ENCODE measurements around the gene TMEM186.
"Not testable (repeated sequence)": the region's sequence is repeated elsewhere in the genome, so short reads cannot be mapped to it uniquely, and the experiment has no call there.

Gene TMEM186

DNA sequence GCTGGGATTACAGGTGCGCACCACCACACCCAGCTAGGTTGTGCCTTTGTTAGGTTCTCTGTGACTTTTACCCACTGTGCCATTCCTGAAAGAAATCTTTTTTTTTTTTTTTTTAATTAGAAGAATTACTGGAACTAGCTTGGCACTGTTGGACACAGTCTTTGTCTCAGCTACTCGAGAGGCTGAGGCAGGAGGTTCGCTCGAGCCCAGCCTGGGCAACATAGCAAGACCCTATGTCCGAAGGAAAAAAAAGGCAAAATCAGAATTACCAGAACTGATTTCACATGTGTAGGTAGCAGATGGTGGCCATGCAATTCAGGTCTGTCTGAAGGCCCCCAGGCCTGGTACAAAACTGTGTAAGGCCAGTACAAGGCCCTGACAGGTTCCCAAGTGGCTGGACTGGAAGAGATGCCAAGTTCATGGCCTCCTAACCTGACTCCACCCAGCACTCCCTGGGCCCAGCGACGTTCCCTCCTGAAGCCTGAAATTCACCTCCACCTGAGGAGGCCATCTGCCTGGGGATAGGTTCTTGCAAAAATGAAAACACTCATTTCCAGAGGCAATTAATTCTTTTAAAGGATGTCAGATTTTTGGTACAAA, 48.4 kb upstream of the TMEM186 start:
- H3K36me3 ChIP-seq (replicated peaks; ENCODE audit: low read depth, low read length): peaks cover 32% of the 10 kb centered on the region
- no peak overlapping the region for H3K4me3 ChIP-seq (ENCODE audit: low read length)
- H3K9me3 ChIP-seq (ENCODE audit: insufficient read depth, low read length): no peaks in the 10 kb centered on the region
- H3K79me2 ChIP-seq (ENCODE audit: low read length): peaks cover 12% of the 10 kb centered on the region
- H3K27me3 ChIP-seq (ENCODE audit: low read depth, low read length): no peaks in the 10 kb centered on the region
- H3K4me2 ChIP-seq (ENCODE audit: low read length): no peak overlapping the region
- no peak overlapping the region for H2AFZ ChIP-seq (ENCODE audit: low read depth, low read length)
- no peak overlapping the region for H3K9ac ChIP-seq (ENCODE audit: low read length)
- H4K20me1 ChIP-seq (ENCODE audit: insufficient read depth, low read length): peaks cover 8% of the 10 kb centered on the region; the same call in 1 of the 2 replicates
- no peaks in the 10 kb centered on the region for H3K4me1 ChIP-seq (ENCODE audit: low read length)
- TF ChIP-seq EZH2phosphoT487 (IDR thresholded peaks at IDR 0.05; ENCODE audit: low read depth): no peak
- TF ChIP-seq, protein P1, sequence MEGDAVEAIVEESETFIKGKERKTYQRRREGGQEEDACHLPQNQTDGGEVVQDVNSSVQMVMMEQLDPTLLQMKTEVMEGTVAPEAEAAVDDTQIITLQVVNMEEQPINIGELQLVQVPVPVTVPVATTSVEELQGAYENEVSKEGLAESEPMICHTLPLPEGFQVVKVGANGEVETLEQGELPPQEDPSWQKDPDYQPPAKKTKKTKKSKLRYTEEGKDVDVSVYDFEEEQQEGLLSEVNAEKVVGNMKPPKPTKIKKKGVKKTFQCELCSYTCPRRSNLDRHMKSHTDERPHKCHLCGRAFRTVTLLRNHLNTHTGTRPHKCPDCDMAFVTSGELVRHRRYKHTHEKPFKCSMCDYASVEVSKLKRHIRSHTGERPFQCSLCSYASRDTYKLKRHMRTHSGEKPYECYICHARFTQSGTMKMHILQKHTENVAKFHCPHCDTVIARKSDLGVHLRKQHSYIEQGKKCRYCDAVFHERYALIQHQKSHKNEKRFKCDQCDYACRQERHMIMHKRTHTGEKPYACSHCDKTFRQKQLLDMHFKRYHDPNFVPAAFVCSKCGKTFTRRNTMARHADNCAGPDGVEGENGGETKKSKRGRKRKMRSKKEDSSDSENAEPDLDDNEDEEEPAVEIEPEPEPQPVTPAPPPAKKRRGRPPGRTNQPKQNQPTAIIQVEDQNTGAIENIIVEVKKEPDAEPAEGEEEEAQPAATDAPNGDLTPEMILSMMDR (IDR thresholded peaks at IDR 0.05; ENCODE audit: low read depth, low read length): no peak
- H3K27ac ChIP-seq (ENCODE audit: low read length): no peak overlapping the region

DNA sequence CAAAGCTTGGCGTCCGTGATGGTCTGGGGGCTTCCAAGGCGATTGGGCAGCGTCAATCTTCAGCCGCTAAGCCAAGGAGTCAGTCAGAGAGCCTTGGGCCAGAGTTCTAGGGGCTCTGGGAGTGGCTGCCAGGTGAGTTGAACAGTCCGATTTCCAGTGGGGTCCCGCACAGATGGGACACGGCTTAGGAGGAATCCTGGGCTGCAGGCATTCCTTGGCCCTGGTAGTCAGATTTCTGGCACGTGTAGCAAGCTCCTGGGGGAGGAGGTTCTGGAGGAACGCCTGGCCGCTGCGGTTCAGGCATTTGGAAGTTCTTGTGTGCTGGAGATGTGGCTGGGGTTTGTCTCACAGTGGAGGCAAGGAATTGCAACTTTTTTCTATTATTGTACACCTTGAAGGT, 45.9 kb upstream of the TMEM186 start:
- not testable (repeated sequence) for H3K9me3 ChIP-seq (ENCODE audit: insufficient read depth, low read length); H3K4me3 ChIP-seq (ENCODE audit: low read length); H3K4me1 ChIP-seq (ENCODE audit: low read length); H3K27ac ChIP-seq (ENCODE audit: low read length); H3K9ac ChIP-seq (ENCODE audit: low read length); H3K36me3 ChIP-seq (replicated peaks; ENCODE audit: low read depth, low read length); H2AFZ ChIP-seq (ENCODE audit: low read depth, low read length); H3K27me3 ChIP-seq (ENCODE audit: low read depth, low read length); H3K4me2 ChIP-seq (ENCODE audit: low read length)
- Histone ChIP-seq H4K20me1 (ENCODE audit: insufficient read depth, low read length) (peaks cover 12% of the 10 kb centered on the region; the same call in 1 of the 2 replicates), H3K79me2 (ENCODE audit: low read length) (peaks cover 26% of the 10 kb centered on the region)

DNA sequence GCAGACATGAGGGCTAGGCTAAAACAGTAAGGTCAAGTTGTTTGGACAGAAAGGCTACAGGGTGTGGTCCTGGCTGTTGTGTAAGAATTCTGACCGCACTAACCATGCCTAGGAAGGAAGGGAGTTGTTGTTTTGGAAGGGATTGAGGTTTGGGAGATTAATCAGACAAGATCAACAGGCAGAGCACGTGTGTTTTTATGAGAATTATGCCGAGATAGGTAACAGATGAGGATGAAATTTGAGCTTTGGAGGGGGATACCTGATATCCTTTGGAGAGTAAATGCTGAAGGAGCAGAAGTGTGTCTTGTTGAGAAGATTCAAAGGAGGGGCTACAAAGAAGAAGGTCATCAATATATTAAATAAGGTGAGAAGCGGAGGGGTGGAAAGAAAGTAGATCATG, 44.6 kb upstream of the TMEM186 start:
- not testable (repeated sequence) for H3K4me2 ChIP-seq (ENCODE audit: low read length); H3K4me1 ChIP-seq (ENCODE audit: low read length); H3K9me3 ChIP-seq (ENCODE audit: insufficient read depth, low read length); H3K9ac ChIP-seq (ENCODE audit: low read length); H3K36me3 ChIP-seq (replicated peaks; ENCODE audit: low read depth, low read length); H3K4me3 ChIP-seq (ENCODE audit: low read length); H3K27me3 ChIP-seq (ENCODE audit: low read depth, low read length); H2AFZ ChIP-seq (ENCODE audit: low read depth, low read length); H3K27ac ChIP-seq (ENCODE audit: low read length)
- Histone ChIP-seq H3K79me2 (ENCODE audit: low read length) (peaks cover 26% of the 10 kb centered on the region), H4K20me1 (ENCODE audit: insufficient read depth, low read length) (peaks cover 12% of the 10 kb centered on the region; the same call in 1 of the 2 replicates)

DNA sequence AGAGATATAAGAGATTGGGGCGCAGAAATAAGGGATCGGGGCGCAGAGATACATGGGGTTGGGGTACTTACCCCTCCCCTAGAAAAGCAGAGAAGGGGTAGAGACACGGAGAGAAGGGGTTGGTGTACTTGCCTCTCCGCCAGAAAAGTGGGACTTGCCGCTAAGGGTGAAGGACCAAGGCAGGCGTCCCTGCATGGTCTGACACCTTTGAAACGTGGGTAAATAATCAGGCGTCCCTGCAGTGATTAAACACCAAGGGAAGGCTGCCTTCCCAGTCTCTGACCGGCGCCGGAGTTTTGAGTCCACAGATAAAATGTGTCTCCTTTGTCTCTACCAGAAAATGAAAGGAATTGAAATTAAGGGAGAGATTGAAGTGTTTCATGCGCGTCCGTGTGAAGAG, 40.2 kb upstream of the TMEM186 start:
- not testable (repeated sequence) for H3K4me2 ChIP-seq (ENCODE audit: low read length); H3K4me3 ChIP-seq (ENCODE audit: low read length); H3K36me3 ChIP-seq (replicated peaks; ENCODE audit: low read depth, low read length); H3K4me1 ChIP-seq (ENCODE audit: low read length); H3K27ac ChIP-seq (ENCODE audit: low read length); H3K27me3 ChIP-seq (ENCODE audit: low read depth, low read length); H2AFZ ChIP-seq (ENCODE audit: low read depth, low read length); H3K9me3 ChIP-seq (ENCODE audit: insufficient read depth, low read length); H3K9ac ChIP-seq (ENCODE audit: low read length); H4K20me1 ChIP-seq (ENCODE audit: insufficient read depth, low read length)
- H3K79me2 ChIP-seq (ENCODE audit: low read length): peaks cover 26% of the 10 kb centered on the region

DNA sequence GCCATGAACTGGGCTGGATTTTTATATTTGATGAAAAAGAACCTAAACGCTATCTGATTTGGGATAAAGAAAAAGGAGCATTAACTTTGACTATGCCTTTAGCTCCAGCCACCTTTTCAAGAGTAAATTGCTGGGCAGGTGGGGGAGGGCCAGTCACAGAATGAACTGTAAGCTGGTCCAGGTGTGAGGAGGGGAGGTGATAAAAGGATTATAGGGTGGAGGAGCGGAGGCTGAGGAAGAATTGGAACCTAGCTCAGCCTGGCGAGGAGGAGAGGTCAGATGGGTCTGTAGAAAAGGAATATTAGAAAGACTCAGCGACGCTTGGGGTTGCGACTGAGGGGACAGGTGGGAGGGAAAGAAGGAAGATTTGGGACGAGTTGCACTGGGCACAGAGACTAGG, 39.4 kb upstream of the TMEM186 start:
- H3K9me3 ChIP-seq (ENCODE audit: insufficient read depth, low read length); H2AFZ ChIP-seq (ENCODE audit: low read depth, low read length); H3K4me2 ChIP-seq (ENCODE audit: low read length); H3K27ac ChIP-seq (ENCODE audit: low read length); H4K20me1 ChIP-seq (ENCODE audit: insufficient read depth, low read length); H3K27me3 ChIP-seq (ENCODE audit: low read depth, low read length); H3K4me3 ChIP-seq (ENCODE audit: low read length); H3K9ac ChIP-seq (ENCODE audit: low read length); H3K4me1 ChIP-seq (ENCODE audit: low read length); H3K36me3 ChIP-seq (replicated peaks; ENCODE audit: low read depth, low read length): not testable (repeated sequence)
- H3K79me2 ChIP-seq (ENCODE audit: low read length): peaks cover 34% of the 10 kb centered on the region

DNA sequence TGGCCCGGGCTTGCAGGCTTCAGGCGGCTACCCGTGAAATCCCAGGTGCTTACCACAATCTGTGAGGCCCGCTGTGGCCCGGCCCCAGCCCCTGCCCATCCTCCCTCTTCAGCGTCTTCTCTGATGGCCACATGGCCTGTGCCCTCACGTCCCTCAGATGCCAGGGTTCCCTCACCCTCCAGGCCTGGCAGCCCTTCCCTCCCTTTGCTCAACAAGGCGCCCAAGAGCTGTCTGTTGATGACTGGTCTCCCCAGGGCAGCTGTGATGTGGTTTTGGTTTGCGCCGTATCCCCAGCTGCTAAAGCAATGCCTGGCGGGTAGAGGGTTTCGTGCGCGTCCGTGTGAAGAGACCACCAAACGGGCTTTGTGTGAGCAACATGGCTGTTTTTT, 35.3 kb upstream of the TMEM186 start:
- H3K9ac ChIP-seq (ENCODE audit: low read length): no peak overlapping the region
- no peak overlapping the region for H2AFZ ChIP-seq (ENCODE audit: low read depth, low read length)
- H3K4me3 ChIP-seq (ENCODE audit: low read length): no peak overlapping the region
- no peaks in the 10 kb centered on the region for H4K20me1 ChIP-seq (ENCODE audit: insufficient read depth, low read length)
- no peaks in the 10 kb centered on the region for H3K9me3 ChIP-seq (ENCODE audit: insufficient read depth, low read length)
- H3K27me3 ChIP-seq (ENCODE audit: low read depth, low read length): no peaks in the 10 kb centered on the region
- peaks cover 46% of the 10 kb centered on the region for H3K79me2 ChIP-seq (ENCODE audit: low read length)
- no peak overlapping the region for H3K4me2 ChIP-seq (ENCODE audit: low read length)
- no peak for TF ChIP-seq EZH2phosphoT487 (IDR thresholded peaks at IDR 0.05; ENCODE audit: low read depth)
- TF ChIP-seq, protein P1 (IDR thresholded peaks at IDR 0.05; ENCODE audit: low read depth, low read length): no peak
- H3K36me3 ChIP-seq (replicated peaks; ENCODE audit: low read depth, low read length): peaks cover 34% of the 10 kb centered on the region
- H3K4me1 ChIP-seq (ENCODE audit: low read length): no peaks in the 10 kb centered on the region
- H3K27ac ChIP-seq (ENCODE audit: low read length): no peak overlapping the region
